Right lobe of liver (tissue), 6 donors: ENCODE measurements around the gene RBFOX2. TPM values are rescaled to one million over a fixed set of nuclear protein-coding genes. Genes with fewer than 3 reads are reported as not detected.
"Not testable (repeated sequence)": the region's sequence is repeated elsewhere in the genome, so short reads cannot be mapped to it uniquely, and the experiment has no call there.

Experiments
- ATAC-seq, 4 donors: fragments of 200-7000 bp; cut with Tn5 transposase; one replicate each; pipeline ENCODE4 v1.9.1; 2020; ENCODE audit warnings: mild to moderate bottlenecking in 4 of 4, moderate library complexity in 4 of 4
- DNase-seq, 3 donors: peaks; one replicate each; pipeline ENCODE4 v3.0.0-alpha.2; 2020
- H3K27ac ChIP-seq, 3 donors: fragments of 200-600 bp; one replicate each; pipeline ENCODE4 v1.8.0; 2022
- H3K27me3 ChIP-seq, 2 donors: fragments of 200-600 bp; one replicate each; pipeline ENCODE4 v1.8.0; 2022
- H3K36me3 ChIP-seq, 4 donors: fragments of 200-600 bp; sonication (generic) in 1 of 4; one replicate each; pipeline versions ENCODE4 v1.5.1 to v1.8.0; 2017 to 2022; ENCODE audit warnings: control low read depth in 1 of 4
- H3K4me1 ChIP-seq, 4 donors: fragments of 200-600 bp; sonication (generic) in 1 of 4; one replicate each; pipeline versions ENCODE4 v1.5.1 to v1.8.0; 2017 to 2022; ENCODE audit warnings: control low read depth in 1 of 4
- H3K4me3 ChIP-seq, 3 donors: fragments of 200-600 bp; one replicate each; pipeline ENCODE4 v1.8.0; 2022
- H3K9me3 ChIP-seq, 4 donors: fragments of 200-600 bp; sonication (generic) in 1 of 4; one replicate each; pipeline versions ENCODE4 v1.5.1 to v1.8.0; 2017 to 2022; ENCODE audit warnings: control low read depth in 1 of 4
- POLR2A ChIP-seq: fragments of 450-650 bp; IDR thresholded peaks from one replicate; pipeline ENCODE4 v1.6.1; 2017; ENCODE audit warnings: antibody characterized with exemption, mild to moderate bottlenecking
- WGBS: methylation state at CpG from one replicate; pipeline ENCODE4 v1.1.6; 2018; ENCODE audit warnings: low coverage, low lambda C conversion rate; ENCODE audit not compliant: insufficient coverage; ENCODE audit errors: missing lambda C conversion rate; 5-methylcytosine and 5-hydroxymethylcytosine counted together
- intact Hi-C, 2 donors: fragments of 100-400 bp; cut with DNase I; formaldehyde crosslinking; loops; one replicate each; pipeline versions ENCODE4 v1.11.2 to v1.14.1; 2022
- total RNA-seq, 6 experiments: library from RNA; depleted of rRNA in 2 of 6; stranded (reverse); fragments of >200 nt in 2 of 6; fragmentation: NEBNext Ultra II Directional in 3 of 6; extraction: Animal tissue kit (Norgen Biotek cat#: 25700) in 3 of 6; gene quantifications; one replicate each; pipeline versions ENCODE4 v1.1.0 to v1.2.4, GENCODE V29; 2016 to 2023
- TF ChIP-seq, protein P1 (sequence below), 4 donors: fragments of 200-600 bp in 3 of 4; fragments of 450-650 bp in 1 of 4; IDR thresholded peaks; one replicate each; pipeline versions ENCODE4 v1.5.1 to v1.8.0; 2016 to 2022; ENCODE audit warnings: antibody characterized with exemption in 4 of 4, mild to moderate bottlenecking in 2 of 4
- donor health status: DM: no; HTN: yes; CAD: no.
- donor health status: DM: no; HTN: no; CAD: no.
- donor health status: DM: no; HTN: no; CAD: no.
- donor health status: DM: no; HTN: yes; CAD: no.
- donor health status: DM: no; HTN: yes; CAD: no.

RBFOX2 gene
- total RNA-seq, 6 experiments from 2014 or later, result 23.9 to 36.5 (median 29.5) TPM

DNA sequence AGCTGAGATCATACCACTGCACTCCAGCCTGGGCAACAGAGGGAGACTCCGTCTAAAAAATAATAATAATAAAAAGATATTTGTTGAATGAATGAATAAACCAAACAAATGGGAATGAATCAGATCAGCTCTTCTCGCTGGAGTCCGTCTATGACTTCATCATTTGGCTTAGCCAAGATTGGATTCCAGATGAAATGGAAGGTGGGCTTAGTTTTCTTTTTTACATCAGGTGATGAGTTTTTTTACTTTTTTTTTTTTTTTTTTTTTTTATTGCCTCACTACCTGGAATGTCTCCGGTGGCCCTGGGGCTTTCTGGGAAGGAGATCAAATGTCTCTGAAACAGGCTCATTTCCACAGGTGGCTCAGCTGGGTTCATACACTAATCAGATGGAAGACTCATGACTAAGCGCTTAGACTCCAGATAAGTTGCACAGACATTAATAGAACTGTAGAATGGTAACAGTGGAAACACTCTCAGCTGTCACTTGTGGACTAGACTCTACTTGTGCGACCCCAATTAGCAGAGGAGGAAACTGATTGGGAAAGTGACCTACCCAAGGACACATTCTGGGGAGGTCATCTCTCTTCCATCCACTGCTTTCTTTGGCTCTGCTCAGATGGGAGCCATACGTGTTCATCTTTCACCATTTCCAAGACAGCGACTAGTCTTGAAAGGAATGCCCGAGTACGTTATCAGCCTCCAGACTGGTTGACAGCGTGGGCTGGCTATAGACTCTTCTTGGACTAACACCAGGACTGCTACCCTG is 20.5 kb upstream of the RBFOX2 start:
- WGBS, result 98% methylated on average over 8 of the region's 11 CpGs
- DNase-seq, result no peak
- ATAC-seq, result no peak

GRCh38 chr22:36044517-36044916 is 15.9 kb upstream of the RBFOX2 start:
- H3K36me3 ChIP-seq, DNase-seq, ATAC-seq, H3K4me3 ChIP-seq, H3K9me3 ChIP-seq, H3K4me1 ChIP-seq, intact Hi-C loops, H3K27me3 ChIP-seq, H3K27ac ChIP-seq: not testable (repeated sequence)
- 91% methylated on average over 3 of the region's 3 CpGs for WGBS

More for the DNA sequence above, 20.5 kb upstream of the RBFOX2 start:
- Histone ChIP-seq H3K9me3 (no peaks in the 10 kb centered on the region), H3K4me1 (no peaks in the 10 kb centered on the region), H3K27me3 (no peaks in the 10 kb centered on the region), H3K27ac (no peak overlapping the region), H3K36me3 (no peaks in the 10 kb centered on the region), H3K4me3 (no peak overlapping the region)
- TF ChIP-seq, protein P1, sequence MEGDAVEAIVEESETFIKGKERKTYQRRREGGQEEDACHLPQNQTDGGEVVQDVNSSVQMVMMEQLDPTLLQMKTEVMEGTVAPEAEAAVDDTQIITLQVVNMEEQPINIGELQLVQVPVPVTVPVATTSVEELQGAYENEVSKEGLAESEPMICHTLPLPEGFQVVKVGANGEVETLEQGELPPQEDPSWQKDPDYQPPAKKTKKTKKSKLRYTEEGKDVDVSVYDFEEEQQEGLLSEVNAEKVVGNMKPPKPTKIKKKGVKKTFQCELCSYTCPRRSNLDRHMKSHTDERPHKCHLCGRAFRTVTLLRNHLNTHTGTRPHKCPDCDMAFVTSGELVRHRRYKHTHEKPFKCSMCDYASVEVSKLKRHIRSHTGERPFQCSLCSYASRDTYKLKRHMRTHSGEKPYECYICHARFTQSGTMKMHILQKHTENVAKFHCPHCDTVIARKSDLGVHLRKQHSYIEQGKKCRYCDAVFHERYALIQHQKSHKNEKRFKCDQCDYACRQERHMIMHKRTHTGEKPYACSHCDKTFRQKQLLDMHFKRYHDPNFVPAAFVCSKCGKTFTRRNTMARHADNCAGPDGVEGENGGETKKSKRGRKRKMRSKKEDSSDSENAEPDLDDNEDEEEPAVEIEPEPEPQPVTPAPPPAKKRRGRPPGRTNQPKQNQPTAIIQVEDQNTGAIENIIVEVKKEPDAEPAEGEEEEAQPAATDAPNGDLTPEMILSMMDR (IDR thresholded peaks at IDR 0.05), result no peak
- intact Hi-C loops, result no loop called here

DNA sequence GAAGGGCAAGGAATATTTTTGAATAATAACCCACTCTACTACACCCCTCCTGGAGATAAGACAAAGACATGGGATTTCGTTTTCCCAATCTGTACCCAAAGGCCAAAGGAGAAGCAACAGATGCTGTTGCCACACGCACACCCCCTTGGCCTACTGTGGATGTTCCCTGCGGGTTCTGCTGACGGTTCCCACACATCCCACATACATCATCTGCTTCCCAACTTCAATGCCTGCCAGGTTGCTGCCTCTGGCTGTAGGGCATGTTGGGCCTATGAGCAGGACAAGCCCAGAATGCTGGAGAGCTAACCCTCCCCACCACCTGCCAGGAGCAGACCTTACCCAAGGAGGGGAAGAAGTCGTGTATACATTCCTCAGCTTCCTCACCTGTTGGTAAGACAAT is 13.6 kb upstream of the RBFOX2 start:
- no peak for DNase-seq
- TF ChIP-seq POLR2A, result no peak
- TF ChIP-seq, protein P1 (IDR thresholded peaks at IDR 0.05), result no peak
- Histone ChIP-seq H3K4me3 (no peak overlapping the region), H3K27ac (no peak overlapping the region), H3K4me1 (peaks cover 0 to 3% (median 0%) of the 10 kb centered on the region in 4 donors), H3K36me3 (no peaks in the 10 kb centered on the region), H3K27me3 (no peaks in the 10 kb centered on the region), H3K9me3 (no peaks in the 10 kb centered on the region)
- WGBS, result 97% methylated on average over 4 of the region's 5 CpGs
- intact Hi-C loops, result no loop called here
- ATAC-seq, result no peak

- WGBS, result 77% methylated on average over 3 of the region's 3 CpGs
- intact Hi-C loops, result no loop called here
- H3K4me3 ChIP-seq, result no peak overlapping the region
- H3K9me3 ChIP-seq, result no peaks in the 10 kb centered on the region
- no peak overlapping the region for H3K27ac ChIP-seq
- H3K27me3 ChIP-seq, result no peaks in the 10 kb centered on the region
- no peak for DNase-seq
- TF ChIP-seq POLR2A, result no peak
- TF ChIP-seq, protein P1 (IDR thresholded peaks at IDR 0.05), result no peak
- no peaks in the 10 kb centered on the region for H3K36me3 ChIP-seq
- no peak for ATAC-seq
- peaks cover 0 to 34% (median 8%) of the 10 kb centered on the region in 4 donors for H3K4me1 ChIP-seq
Observed at GRCh38 chr22:36039125-36039524, 10.5 kb upstream of the RBFOX2 start.

- Histone ChIP-seq H3K9me3 (no peaks in the 10 kb centered on the region), H3K4me1 (peaks cover 0 to 38% (median 8%) of the 10 kb centered on the region in 4 donors), H3K4me3 (no peak overlapping the region), H3K27me3 (no peaks in the 10 kb centered on the region), H3K27ac (no peak overlapping the region), H3K36me3 (no peaks in the 10 kb centered on the region)
- no peak for TF ChIP-seq POLR2A
- DNase-seq (peak in 1 of 3 donors; percentile 29), ATAC-seq (peak; percentile 52 to 68 (median 60))
- WGBS, result 71% methylated on average over 7 of the region's 10 CpGs
- intact Hi-C loops, result no loop called here
Observed at GRCh38 chr22:36037102-36037758, 8.6 kb upstream of the RBFOX2 start.
